GM19455 (cell line): Measurements from ENCODE around the gene DDAH1.

Experiments
- ATAC-seq: cut with Tn5 transposase; IDR thresholded peaks from one replicate; pipeline ENCODE4 v1.9.1; 2021; ENCODE audit not compliant: unreplicated experiment

Gene DDAH1

DNA sequence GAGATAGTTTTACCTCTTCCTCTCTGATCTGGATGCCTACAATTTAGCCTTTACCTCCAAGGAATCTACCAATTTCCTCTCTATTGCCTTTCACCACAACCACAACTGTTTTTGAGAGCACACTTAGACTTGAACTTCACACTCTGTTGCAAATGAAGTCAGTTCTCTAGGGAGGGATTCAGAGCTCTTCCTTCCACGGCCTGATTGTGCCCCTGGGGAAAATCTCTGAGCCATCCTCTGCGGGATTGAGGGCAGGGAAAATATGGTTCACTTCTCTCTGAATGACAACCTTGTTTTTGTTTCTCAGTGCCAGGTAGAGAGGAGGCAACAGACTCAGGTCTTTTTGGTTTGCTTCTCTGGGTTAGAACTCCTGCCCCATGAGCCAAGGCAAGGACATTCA lies 153.1 kb downstream of the DDAH1 start:
- ATAC-seq: no peak

DNA sequence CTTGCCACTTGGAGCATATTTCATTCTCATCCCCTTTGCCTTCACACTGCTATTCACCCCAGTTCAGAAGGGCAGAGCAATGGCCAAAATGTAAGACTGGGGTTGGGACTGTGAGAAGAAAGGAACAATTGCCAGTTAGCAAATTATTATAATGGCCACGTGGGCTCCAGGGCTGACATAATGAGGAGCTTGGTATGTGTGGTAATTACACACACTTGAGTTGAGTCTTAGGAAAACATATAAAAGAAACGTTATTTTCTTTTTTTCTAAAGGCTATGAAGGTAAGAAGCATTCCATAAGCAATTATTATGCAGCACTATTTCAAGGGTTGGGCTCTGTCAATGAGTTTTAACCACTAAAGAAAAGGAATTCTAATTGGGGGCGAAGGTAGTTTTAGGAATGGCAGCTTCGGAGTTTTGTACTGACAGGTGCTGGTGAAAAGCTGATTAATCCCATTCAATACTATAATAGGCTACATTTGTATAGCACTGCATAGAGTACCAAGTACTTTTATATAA lies 156.1 kb downstream of the DDAH1 start:
- no peak for ATAC-seq

DNA sequence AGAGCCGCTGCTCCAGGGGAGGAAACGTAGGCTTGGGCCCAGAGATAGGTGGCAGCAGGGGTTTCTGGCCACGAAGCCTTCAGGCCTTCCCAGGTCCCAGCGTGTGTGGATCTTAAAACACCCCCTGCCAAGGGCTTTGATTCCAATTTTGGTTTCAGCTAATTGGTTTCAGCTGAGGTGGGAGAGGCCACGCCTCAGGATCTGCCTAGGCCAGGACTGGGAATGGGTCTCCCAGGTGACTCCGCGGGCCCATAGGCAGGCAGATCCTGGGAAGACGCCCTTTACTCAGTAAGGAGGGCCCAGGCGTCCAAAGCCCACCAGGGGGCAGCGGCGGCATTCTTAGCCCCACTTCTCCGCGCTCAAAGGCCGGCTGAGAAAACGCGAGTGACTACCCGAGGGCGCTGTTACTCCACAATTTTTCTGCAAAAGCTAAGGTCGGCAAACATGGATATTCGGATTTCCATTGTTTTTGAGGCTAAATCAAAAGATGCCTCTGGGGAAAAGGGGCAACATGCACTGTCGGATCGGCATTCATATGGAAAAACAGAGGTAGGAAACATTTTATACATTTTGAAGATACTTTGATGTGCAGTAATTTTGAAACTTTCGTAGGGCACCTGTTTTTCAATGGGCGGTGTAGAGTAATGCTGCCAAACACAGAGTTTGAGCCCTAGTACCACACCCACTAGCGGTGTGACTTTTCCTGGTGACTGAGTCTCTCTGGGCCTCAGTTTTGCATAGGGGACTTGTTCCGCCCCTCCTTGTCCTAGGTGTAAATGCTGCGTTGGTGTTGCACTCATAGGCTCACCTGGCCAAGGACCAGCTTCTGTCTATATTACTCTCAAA lies 156.7 kb downstream of the DDAH1 start:
- ATAC-seq: no peak

DNA sequence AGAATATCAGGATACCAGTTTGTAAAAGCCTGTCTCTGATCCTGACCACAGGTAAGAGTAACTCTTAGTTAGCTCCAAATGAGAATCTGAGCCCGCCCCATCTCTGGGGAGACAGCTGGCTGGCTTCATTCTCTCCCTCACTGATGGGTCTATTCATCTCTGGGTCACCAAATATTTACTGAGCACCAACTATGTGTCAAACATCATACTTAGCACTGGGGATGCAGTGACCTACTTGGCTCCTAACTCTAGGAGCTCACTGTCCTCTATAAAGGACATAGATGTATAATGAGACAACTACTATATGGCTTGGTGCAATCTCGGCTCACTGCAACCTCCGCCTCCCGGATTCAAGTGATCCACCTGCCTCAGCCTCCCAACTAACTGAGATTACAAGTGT lies 158.7 kb downstream of the DDAH1 start:
- no peak for ATAC-seq

DNA sequence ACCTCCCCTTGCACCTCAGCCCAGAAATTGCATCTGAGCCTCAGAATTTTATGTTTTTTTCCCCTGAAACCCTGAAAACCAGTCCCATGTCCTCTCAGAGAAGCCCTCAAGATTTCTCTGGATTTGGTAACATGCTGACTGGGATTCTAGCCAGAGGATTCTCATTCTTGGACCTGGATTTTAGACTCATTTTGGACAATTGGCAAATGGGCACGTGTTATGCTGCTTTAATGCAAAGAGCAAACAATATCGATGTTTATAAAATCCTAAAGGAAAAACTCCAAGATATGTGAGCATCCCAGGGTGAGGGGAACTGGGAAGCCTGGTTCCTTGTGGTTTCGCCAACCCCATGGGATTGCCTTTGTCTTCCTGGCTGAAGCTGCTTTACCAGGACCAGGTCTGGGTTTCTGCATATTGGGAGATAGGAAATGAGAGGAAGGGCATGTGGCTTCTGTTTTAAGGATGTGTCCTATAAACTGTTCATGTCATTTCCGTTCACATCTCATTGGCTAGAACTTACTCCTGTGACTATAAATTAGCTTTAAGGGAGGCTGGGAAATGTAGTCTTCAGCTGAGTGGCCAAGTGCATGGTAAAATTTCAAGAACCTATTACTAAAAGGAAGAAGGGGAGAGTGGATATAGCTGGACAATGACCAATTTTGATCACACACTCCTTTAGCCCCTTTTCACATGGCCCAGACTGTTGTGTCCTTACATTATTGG lies 161.4 kb downstream of the DDAH1 start:
- no peak for ATAC-seq

DNA sequence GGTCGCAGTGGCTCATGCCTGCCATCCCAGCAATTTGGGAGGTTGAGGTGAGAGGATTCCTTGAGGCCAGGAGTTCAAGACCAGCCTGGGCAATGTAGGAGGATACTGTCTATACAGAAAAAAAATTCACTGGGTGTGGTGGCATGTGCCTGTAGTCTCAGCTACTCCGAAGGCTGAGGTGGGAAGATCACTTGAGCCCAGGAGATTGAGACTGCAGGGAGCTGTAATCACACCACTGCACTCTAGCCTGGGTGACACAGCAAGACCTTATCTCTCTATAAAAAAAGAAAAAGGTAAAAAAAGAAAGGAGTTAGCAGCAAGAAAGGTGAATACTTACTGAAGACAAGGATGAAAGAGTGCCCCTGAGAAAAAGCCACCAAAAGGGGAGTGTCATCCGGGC lies 164.8 kb downstream of the DDAH1 start:
- ATAC-seq: no peak

DNA sequence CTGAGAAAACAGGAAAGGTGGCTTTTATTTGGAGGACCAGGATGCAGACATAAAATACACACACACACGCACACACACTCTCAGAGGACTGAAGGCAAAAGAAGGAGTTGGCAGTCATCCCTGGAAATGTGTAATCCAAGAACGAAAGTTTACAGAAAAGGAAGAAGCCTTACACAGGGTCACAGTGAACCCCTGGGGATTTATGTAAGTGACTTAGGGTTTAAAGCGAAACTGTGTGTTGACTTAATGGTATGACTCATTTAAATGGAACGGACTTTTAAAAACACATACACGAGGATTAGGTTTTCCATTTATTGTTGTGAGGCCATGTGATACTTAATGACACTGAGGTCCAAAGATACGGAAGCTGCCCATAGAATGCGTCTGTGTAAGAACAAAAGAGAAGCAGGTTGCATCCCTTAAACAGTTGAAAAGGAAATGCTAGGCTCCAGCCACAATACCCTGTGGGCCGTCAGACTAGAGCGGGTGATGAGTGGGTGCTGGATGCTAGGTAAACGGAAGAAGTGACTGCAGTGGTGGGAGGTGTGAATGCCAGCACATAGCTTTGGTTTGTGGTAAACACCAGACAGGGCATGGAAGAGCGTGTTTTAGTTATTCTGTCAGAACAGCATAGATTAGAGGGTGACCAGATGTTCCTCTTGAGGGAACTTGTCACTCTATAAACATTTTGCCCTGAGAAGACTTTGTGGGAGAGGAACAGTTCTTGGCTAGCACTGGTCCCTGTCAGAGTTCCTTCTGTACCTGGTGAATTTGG lies 166.9 kb downstream of the DDAH1 start:
- peak; percentile 80 for ATAC-seq

DNA sequence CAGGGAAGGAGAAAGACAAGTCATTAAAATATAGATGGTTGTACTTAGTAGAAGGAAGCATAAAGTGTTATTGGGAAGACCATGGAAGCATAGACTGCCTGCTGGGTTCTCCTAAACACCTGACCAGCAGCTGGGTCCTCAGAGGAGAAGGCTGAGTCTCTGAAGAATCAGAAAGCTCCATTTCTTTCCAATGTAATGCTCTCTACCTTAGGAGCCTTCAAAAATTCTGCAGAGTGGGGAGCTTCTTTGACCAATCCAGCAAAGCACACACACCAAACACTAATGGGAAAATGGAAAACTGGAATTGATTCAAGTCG lies 167.5 kb downstream of the DDAH1 start:
- ATAC-seq: no peak

DNA sequence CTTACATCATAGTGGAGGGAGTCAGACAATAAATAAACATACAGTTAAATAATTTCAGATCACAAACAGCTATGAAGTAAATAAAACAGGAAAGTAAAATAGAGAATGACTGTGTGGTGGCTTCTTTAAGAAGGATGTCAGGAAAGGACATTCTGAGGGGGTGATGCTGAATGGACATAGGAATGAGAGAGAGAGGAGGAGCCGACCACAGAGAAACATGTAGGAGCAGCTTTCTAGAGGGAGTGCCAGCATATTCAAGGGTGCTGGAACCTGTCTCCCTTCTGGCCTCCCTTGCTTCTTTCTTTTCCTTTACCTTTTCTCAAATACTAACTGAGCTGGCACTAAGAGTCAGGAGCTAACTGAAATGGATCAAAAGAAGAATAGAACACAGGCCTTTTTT lies 168.0 kb downstream of the DDAH1 start:
- ATAC-seq: no peak

DNA sequence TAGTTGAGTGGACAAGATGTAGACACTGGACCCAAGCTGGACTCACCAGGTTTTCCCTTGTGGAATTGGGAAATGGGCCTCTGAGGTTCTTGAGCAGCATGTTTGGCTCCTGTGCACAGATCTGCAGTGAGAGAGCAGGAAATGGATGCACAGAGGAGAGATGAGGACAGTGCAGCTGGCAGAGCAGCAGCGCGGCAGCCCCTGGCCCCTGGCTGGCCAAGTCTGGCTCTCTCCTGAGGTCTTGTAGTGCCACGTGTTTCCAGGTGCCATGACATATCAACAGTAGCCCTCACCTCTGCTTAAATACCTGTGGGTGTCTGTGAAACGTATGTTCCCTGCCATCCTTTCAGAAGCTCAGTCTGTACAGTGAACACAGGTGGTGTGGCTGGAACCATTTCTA lies 169.3 kb downstream of the DDAH1 start:
- no peak for ATAC-seq

DNA sequence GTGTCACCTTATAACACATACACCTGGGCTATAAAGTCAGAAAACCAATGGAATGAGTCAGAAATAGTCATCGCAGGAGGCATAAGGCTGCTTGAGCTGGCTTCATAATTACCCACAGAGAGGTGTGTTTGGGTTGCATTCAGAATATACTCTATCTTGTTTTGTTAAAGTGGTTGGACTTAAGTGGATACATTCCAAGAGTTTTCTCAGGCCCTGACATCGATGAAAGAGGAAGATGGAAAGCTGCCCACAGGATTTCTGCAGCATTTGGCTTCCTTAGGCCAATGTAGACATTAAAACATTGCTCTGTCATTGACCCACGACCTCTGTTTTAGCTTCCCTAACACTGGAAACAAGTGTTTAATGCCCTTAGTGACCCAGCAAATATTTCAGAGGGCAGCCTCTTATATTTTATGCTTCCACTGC lies 169.9 kb downstream of the DDAH1 start:
- ATAC-seq: no peak

DNA sequence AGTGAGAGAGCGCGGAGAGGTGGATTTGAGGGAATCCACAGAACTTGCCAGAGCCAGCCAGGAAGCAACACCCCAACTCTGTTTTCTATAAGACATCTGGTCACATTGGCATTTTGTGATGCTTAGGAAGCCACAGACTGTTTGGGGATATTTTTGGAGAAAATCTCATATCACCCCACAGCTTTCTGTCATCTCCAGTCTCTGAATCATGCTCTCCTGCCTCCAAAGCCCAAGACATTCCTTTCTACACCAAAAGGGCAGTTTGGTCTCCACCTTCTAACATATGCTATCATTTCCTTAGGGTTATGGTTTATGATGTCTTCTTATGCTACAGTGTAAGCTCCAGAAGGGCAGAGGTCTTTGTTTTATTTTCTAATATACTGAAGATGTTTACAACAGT lies 174.1 kb downstream of the DDAH1 start:
- ATAC-seq: no peak

DNA sequence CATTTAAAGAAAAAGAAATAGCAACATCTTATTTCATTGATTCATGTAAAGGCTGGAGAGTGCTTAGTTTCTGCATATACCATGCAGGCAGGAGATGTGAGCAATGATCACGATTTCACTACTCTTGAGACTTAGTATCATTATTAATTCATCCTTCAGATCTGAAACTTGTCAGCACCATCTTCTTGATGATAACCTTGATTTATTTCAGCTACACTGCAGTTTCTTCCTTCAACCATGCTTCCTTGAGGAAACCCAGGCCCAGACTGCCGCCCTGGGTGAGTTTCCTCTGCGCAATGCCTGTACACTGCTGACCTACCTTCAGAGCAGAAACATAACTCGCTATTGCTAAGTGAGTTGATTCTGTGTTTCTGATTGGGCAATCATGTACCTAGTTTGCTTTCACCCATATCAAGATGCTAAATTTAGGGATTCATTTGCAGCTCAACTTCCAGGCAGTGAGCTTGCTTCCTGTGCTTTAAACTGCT lies 175.1 kb downstream of the DDAH1 start:
- ATAC-seq: no peak

DNA sequence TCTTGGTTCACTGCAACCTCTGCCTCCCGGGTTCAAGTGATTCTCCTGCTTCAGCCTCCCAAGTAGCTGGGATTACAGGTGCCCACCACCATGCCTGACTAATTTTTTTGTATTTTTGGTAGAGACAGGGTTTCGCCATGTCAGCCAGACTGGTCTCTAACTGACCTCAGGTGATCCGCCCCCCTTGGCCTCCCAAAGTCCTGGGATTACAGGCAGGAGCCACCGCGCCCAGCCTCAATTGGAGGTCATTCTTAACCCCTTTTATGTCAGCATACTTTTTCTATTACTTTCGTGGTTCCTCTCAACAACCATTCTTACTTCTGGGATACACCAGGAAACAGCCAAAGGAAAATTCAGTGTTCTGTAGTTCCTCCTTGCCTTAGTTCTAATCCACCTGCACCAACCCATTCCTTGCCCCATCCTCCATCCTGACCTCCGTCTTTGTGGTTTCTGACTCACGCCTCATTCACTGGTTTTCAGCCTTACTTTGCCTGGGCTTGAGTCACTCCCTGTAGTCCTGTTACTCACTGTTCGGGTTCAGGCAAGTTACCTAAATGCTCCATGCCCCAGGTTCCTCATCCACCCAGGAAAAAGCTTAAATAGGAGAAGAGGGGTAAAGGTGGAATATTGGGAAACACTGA lies 175.6 kb downstream of the DDAH1 start:
- ATAC-seq: no peak

DNA sequence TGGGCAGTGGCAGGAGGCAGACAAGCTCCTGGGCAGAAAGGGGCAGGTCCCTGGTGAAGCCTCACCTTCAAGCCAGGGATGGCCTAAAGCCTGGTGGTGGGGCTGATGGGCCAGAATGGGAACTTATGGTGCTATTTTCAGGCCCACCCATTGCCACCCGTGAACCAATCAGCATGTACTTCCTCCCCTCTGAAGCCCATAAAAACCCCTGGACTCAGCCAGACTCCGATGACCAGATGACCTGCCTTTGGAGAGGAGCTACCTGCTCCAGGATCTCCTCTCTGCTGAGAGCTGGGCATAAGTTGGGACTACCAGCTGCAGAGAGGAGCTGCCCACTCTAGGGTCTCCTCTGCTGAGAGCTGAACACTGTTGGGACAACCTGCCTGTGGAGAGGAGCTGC lies 180.8 kb downstream of the DDAH1 start:
- ATAC-seq: no peak

DNA sequence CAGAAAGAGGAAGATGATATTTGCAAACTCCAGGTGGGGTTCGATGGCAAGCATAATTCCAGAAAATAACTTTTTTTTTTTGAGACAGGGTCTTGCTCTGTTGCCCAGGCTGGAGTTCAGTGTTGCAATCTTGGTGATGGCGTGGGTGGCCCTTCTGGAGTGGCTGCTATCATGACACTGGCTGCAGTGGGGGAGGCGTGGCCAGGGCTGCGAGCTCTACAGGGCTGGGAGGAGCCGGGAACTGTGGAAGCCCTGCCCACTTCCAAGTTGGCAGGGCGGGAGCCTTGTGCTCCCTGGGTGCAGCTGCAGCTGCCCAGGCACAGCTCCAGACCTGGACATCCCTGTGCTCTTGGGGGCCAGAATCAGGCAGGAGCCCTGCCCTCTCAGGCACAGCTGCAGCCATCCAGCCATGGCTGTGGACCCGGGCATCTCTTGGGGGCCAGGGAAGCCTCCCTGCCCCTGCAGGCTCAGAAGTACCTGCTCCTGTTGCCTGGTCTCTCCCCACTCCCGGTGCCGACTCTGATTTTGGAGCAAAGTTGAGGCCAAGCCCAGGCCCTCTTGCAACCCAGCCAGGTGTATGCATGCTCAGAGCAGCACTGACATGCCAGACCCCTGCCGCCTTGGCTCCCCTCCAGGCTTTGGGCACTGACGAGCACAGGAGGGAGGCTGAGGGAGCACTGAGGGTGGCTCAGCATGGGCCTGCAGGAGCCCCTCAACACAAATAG lies 181.3 kb downstream of the DDAH1 start:
- ATAC-seq: no peak

DNA sequence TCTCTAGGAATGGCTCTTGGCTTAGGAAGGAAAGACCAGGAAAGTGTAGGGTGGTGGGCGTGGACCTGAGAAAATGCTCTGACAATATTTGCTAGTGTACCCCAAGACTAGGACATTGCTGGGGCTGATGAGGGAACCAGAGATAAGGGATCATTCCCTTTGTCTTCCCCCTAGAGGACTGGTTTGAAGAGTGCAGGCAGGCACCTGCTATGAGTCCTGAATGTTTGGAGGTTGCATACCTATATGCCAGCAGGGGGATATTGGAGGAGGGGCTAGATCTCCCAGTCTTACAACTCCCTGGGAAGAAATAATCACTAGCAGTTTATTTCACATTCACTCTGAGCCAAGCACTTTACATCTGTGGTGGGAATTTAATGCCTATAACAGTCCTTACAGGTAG lies 182.5 kb downstream of the DDAH1 start:
- no peak for ATAC-seq

DNA sequence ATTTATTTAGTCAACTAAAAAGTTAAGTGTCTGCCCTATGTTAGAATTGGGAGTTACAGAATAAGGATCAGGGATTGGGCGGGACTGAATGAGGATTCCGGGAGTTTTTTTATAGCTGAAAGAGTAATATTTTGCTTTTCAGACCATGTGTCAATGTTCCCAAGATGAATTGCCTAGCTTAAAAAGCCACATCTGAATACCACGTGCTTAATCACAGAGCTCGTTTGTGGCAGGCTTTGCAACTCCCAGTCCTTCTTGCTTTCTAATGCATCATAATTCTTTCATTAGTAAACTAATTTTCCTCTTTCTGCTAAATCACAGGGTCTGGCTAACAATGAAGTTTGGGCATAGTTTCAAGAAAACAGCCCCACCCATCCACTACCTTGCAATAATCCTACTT lies 184.3 kb downstream of the DDAH1 start:
- no peak for ATAC-seq

DNA sequence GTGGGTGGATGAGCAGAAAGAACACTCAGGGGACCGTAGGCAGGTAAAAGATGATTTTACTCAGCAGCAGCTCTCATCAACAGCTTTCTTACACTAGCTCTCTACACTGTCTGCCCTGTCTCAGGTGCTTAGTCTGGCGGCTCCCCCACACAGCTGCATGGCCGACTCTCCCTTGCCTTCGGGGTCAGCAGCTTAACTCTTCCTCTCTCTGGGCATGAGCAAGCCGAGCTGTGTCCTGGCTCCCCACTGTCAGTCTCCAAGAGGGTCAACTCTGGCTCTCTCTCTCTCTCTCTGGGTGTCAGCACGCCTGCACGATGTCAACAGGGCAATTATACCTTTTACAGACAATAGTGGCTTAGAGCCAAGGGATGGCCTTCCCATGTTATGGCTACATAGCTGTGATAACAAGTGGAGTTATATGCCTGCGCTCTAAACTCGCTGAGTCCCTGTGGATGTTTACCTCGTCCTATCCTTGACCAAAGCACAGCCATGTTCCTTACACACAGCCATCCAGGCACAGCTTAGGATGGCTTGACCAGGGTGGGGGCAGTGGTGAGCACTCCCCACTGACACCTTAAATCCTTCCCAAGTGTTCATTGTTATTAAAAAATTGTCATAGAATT lies 185.4 kb downstream of the DDAH1 start:
- no peak for ATAC-seq

DNA sequence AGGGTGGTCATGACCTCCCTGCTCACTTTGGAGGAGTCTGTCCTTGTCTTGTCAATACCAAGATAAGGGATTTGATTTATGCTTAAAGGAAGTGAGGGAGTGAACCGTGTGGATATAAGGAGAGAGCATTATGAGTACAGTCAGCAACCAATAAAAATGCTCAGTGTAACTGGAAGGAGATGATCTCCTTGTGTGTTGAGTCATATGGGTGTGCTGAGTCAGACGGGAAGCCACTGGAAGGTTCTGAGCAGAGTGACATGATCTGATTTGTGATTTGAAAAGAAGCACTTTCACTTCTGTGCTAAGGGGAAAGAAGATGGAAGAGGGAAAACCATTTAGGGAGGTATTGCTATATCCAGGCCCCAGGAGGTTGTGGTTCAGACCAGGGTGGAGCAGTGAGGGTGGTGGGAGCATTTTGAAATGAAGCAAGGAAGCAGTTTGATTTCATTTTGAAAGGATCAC lies 186.1 kb downstream of the DDAH1 start:
- ATAC-seq: no peak
